B cell (primary cell): ENCODE measurements around the gene VILL.

Experiments
- CTCF ChIP-seq: fragments of 200-600 bp; IDR thresholded peaks from one replicate; pipeline ENCODE4 v1.8.0; 2022; ENCODE audit warnings: antibody characterized with exemption, mild to moderate bottlenecking
- EZH2 ChIP-seq: IDR thresholded peaks from 2 replicates; pipeline ENCODE4 v1.6.1; 2012; ENCODE audit warnings: borderline replicate concordance, low read depth, mild to moderate bottlenecking, moderate library complexity, low read length; ENCODE audit not compliant: insufficient read depth, poor library complexity, severe bottlenecking

- no peak for TF ChIP-seq CTCF
- TF ChIP-seq EZH2, result no peak
These were observed 59.0 kb downstream of the VILL start for GRCh38 chr3:38049358-38050126.
